ENCODE data around the gene CLDN3.

The CLDN3 gene

GRCh38 chr7:73736885-73737284 lies 33.2 kb downstream of the CLDN3 start:
- Histone ChIP-seq H2AFZ (ENCODE audit: low read length) (no peak overlapping the region), H3K9ac (ENCODE audit: low read length) (no peak overlapping the region), H3K9me3 (replicated peaks; ENCODE audit: insufficient read depth, low read length) (no peaks in the 10 kb centered on the region), H3K4me2 (ENCODE audit: low read depth, low read length) (no peak overlapping the region), H4K20me1 (ENCODE audit: insufficient read depth, low read length) (0 out of 2 replicates have a peak, but pooled peaks cover 5% of the 10 kb centered on the region), H3K36me3 (replicated peaks; ENCODE audit: insufficient read depth, low read length) (no peaks in the 10 kb centered on the region), H3K9me2 (replicated peaks; ENCODE audit: insufficient read depth, low read length) (no peaks in the 10 kb centered on the region), H3F3A (ENCODE audit: insufficient read depth, low read length) (peaks cover 11% of the 10 kb centered on the region), H3K4me1 (ENCODE audit: low read length) (peaks cover 20% of the 10 kb centered on the region), H3K4me3 (ENCODE audit: low read length) (no peak overlapping the region), H3K27me3 (replicated peaks; ENCODE audit: insufficient read depth, low read length) (no peaks in the 10 kb centered on the region), H3K27ac (ENCODE audit: low read length) (no peak overlapping the region), H3K79me2 (ENCODE audit: low read length) (peaks cover 24% of the 10 kb centered on the region)
- TF ChIP-seq CTCF (IDR thresholded peaks at IDR 0.05; ENCODE audit: low read length) = no peak
- no peak for TF ChIP-seq EZH2 (optimal IDR thresholded peaks at IDR 0.05; ENCODE audit: low read depth, low read length)
- TF ChIP-seq EZH2phosphoT487 (IDR thresholded peaks at IDR 0.05; ENCODE audit: low read length) = no peak
- DNase-seq = no peak

- Histone ChIP-seq H3K27ac (ENCODE audit: low read length) (no peak overlapping the region), H3K79me2 (ENCODE audit: low read length) (peaks cover 24% of the 10 kb centered on the region), H3K4me2 (ENCODE audit: low read depth, low read length) (no peak overlapping the region), H3K36me3 (replicated peaks; ENCODE audit: insufficient read depth, low read length) (no peaks in the 10 kb centered on the region), H3F3A (ENCODE audit: insufficient read depth, low read length) (peaks cover 8% of the 10 kb centered on the region), H3K4me3 (ENCODE audit: low read length) (no peak overlapping the region), H2AFZ (ENCODE audit: low read length) (no peak overlapping the region), H3K9ac (ENCODE audit: low read length) (no peak overlapping the region), H3K4me1 (ENCODE audit: low read length) (peaks cover 15% of the 10 kb centered on the region), H4K20me1 (ENCODE audit: insufficient read depth, low read length) (0 out of 2 replicates have a peak, but pooled peaks cover 5% of the 10 kb centered on the region), H3K9me2 (replicated peaks; ENCODE audit: insufficient read depth, low read length) (no peaks in the 10 kb centered on the region), H3K9me3 (replicated peaks; ENCODE audit: insufficient read depth, low read length) (no peaks in the 10 kb centered on the region), H3K27me3 (replicated peaks; ENCODE audit: insufficient read depth, low read length) (no peaks in the 10 kb centered on the region)
- no peak for DNase-seq
- no peak for TF ChIP-seq EZH2 (optimal IDR thresholded peaks at IDR 0.05; ENCODE audit: low read depth, low read length)
- no peak for TF ChIP-seq EZH2phosphoT487 (IDR thresholded peaks at IDR 0.05; ENCODE audit: low read length)
- TF ChIP-seq CTCF (IDR thresholded peaks at IDR 0.05; ENCODE audit: low read length) = no peak
These were observed 34.6 kb downstream of the CLDN3 start for GRCh38 chr7:73735528-73735905.

GRCh38 chr7:73734619-73735527 lies 35.2 kb downstream of the CLDN3 start:
- H3K9ac ChIP-seq (ENCODE audit: low read length) = no peak overlapping the region; the same call in 1 of the 2 replicates

More at GRCh38 chr7:73734619-73735527, 35.2 kb downstream of the CLDN3 start:
- DNase-seq = peak; percentile 89
- H3K27me3 ChIP-seq (replicated peaks; ENCODE audit: insufficient read depth, low read length) = no peaks in the 10 kb centered on the region
- TF ChIP-seq EZH2 (optimal IDR thresholded peaks at IDR 0.05; ENCODE audit: low read depth, low read length) (no peak), EZH2phosphoT487 (IDR thresholded peaks at IDR 0.05; ENCODE audit: low read length) (no peak), CTCF (IDR thresholded peaks at IDR 0.05; ENCODE audit: low read length) (peak; percentile 94)
- H3K79me2 ChIP-seq (ENCODE audit: low read length) = peaks cover 24% of the 10 kb centered on the region
- H3K4me2 ChIP-seq (ENCODE audit: low read depth, low read length) = peak overlapping the region; percentile 37; the same call in 1 of the 2 replicates
- H3F3A ChIP-seq (ENCODE audit: insufficient read depth, low read length) = peaks cover 4% of the 10 kb centered on the region; the same call in 1 of the 2 replicates
- H2AFZ ChIP-seq (ENCODE audit: low read length) = no peak overlapping the region; the same call in 1 of the 2 replicates
- H3K4me1 ChIP-seq (ENCODE audit: low read length) = peaks cover 15% of the 10 kb centered on the region
- no peaks in the 10 kb centered on the region for H3K9me2 ChIP-seq (replicated peaks; ENCODE audit: insufficient read depth, low read length)
- 0 out of 2 replicates have a peak, but pooled peaks cover 5% of the 10 kb centered on the region for H4K20me1 ChIP-seq (ENCODE audit: insufficient read depth, low read length)
- no peaks in the 10 kb centered on the region for H3K36me3 ChIP-seq (replicated peaks; ENCODE audit: insufficient read depth, low read length)
- peak overlapping the region; percentile 27; the same call in 1 of the 2 replicates for H3K27ac ChIP-seq (ENCODE audit: low read length)
- no peak overlapping the region for H3K4me3 ChIP-seq (ENCODE audit: low read length)
- H3K9me3 ChIP-seq (replicated peaks; ENCODE audit: insufficient read depth, low read length) = no peaks in the 10 kb centered on the region
